Endothelial cell of umbilical vein (primary cell): ENCODE measurements around the gene KRTAP4-9.

ENCODE experiments used
- EZH2 ChIP-seq: IDR thresholded peaks from 2 replicates; pipeline ENCODE4 v1.6.1; 2012; ENCODE audit warnings: borderline replicate concordance, low read depth, mild to moderate bottlenecking, moderate library complexity, low read length, inconsistent platforms; ENCODE audit not compliant: severe bottlenecking
- GATA2 ChIP-seq: IDR thresholded peaks from 2 replicates; pipeline ENCODE4 v1.7.0; 2011; ENCODE audit warnings: low read depth, mild to moderate bottlenecking, moderate library complexity, mixed read lengths, low read length; ENCODE audit not compliant: insufficient read length, insufficient read depth
- MYC ChIP-seq: IDR thresholded peaks from one replicate; pipeline ENCODE4 v1.6.1; 2011; ENCODE audit warnings: mild to moderate bottlenecking, low read depth, low read length
- POLR2A ChIP-seq: IDR thresholded peaks from 2 replicates; pipeline ENCODE4 v1.6.1; 2012; ENCODE audit warnings: low read depth, mild to moderate bottlenecking, control low read depth, low read length
- POLR2AphosphoS5 ChIP-seq: IDR thresholded peaks from 2 replicates; pipeline ENCODE4 v1.6.1; 2012; ENCODE audit warnings: low read depth, mild to moderate bottlenecking, control low read depth, low read length, moderate library complexity; ENCODE audit not compliant: insufficient read depth
- TF ChIP-seq, protein P1 (sequence below), 2 donors: IDR thresholded peaks; 1 replicate in 1 of 2; 2 replicates in 1 of 2; pipeline ENCODE4 v1.5.1; 2011; ENCODE audit warnings: low read length in 2 of 2, mild to moderate bottlenecking in 2 of 2, moderate library complexity in 2 of 2, control low read depth in 1 of 2, inconsistent platforms in 1 of 2, low read depth in 1 of 2; ENCODE audit not compliant: insufficient read depth in 1 of 2; ENCODE audit errors: extremely low read depth in 1 of 2
- TF ChIP-seq, protein P2 (sequence below): IDR thresholded peaks from 2 replicates; pipeline ENCODE4 v1.6.1; 2011; ENCODE audit not compliant: insufficient read depth, insufficient read length

DNA sequence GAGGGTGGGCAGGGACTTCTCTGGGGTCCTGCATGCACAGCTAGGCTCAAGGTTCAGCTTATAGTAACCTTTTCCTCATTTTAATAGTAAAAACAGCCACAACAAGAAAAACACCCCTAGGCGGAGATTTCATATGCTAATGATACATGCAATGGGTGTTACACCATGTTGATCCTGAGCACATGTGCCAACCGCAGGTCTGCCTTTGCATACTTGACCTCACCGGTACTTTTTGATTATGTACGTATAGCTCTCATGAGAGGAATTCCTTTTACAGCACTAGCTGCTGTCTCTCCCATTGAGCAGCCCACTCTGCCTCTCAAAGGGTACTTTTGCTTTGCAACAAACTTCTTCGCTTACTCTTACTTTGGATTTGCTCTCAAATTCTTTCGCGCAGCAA is 9.1 kb upstream of the KRTAP4-9 start:
- TF ChIP-seq, protein P1, sequence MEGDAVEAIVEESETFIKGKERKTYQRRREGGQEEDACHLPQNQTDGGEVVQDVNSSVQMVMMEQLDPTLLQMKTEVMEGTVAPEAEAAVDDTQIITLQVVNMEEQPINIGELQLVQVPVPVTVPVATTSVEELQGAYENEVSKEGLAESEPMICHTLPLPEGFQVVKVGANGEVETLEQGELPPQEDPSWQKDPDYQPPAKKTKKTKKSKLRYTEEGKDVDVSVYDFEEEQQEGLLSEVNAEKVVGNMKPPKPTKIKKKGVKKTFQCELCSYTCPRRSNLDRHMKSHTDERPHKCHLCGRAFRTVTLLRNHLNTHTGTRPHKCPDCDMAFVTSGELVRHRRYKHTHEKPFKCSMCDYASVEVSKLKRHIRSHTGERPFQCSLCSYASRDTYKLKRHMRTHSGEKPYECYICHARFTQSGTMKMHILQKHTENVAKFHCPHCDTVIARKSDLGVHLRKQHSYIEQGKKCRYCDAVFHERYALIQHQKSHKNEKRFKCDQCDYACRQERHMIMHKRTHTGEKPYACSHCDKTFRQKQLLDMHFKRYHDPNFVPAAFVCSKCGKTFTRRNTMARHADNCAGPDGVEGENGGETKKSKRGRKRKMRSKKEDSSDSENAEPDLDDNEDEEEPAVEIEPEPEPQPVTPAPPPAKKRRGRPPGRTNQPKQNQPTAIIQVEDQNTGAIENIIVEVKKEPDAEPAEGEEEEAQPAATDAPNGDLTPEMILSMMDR (IDR thresholded peaks at IDR 0.05; ENCODE audit: extremely low read depth in 1 of 2, insufficient read depth in 1 of 2, low read depth in 1 of 2, low read length in 2 of 2): no peak
- TF ChIP-seq POLR2A (no peak), POLR2AphosphoS5 (no peak), MYC (no peak), GATA2 (no peak), EZH2 (no peak)
- TF ChIP-seq, protein P2, sequence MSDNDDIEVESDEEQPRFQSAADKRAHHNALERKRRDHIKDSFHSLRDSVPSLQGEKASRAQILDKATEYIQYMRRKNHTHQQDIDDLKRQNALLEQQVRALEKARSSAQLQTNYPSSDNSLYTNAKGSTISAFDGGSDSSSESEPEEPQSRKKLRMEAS: no peak
